ENCODE results near the gene TMTC3.

TMTC3 gene

GRCh38 chr12:88141774-88142609 lies at the start of gene TMTC3, which contains the start of gene CEP290:
TSS of gene TMTC3 (plus strand) at chr12:88142307. CDS start at chr12:88148316, 6,009 bp downstream.
TSS of gene CEP290 (minus strand) at chr12:88142088. CDS start at chr12:88141307, 781 bp downstream.
- Histone ChIP-seq H3K4me3 (peak within 1 kb of the TSS; percentile 87), H3K27ac (peak within 1 kb of the TSS; percentile 36 to 86)
- no peak for TF ChIP-seq CTCF (IDR thresholded peaks at IDR 0.05)
- peak; percentile 97 for DNase-seq (ENCODE audit: low spot score)

- Histone ChIP-seq H3K27ac (no peak overlapping the region), H3K4me3 (no peak overlapping the region)
- TF ChIP-seq CTCF (IDR thresholded peaks at IDR 0.05): no peak
- no peak for DNase-seq (ENCODE audit: low spot score)
These were observed 49.3 kb upstream of the TMTC3 start for GRCh38 chr12:88092771-88093170.

- H3K4me3 ChIP-seq: no peak overlapping the region
- no peak for DNase-seq (ENCODE audit: low spot score)
- TF ChIP-seq CTCF (IDR thresholded peaks at IDR 0.05): no peak
These were observed 48.5 kb upstream of the TMTC3 start for GRCh38 chr12:88093573-88093972.

GRCh38 chr12:88108021-88108420 lies 34.1 kb upstream of the TMTC3 start:
- no peak for DNase-seq (ENCODE audit: low spot score)
- Histone ChIP-seq H3K4me3 (no peak overlapping the region), H3K27ac (no peak overlapping the region)
- no peak for TF ChIP-seq CTCF (IDR thresholded peaks at IDR 0.05)

More at GRCh38 chr12:88093573-88093972, 48.5 kb upstream of the TMTC3 start:
- no peak overlapping the region for H3K27ac ChIP-seq

- TF ChIP-seq CTCF (IDR thresholded peaks at IDR 0.05): no peak
- no peak for DNase-seq (ENCODE audit: low spot score)
- H3K4me3 ChIP-seq: peak overlapping the region; percentile 33
- H3K27ac ChIP-seq: no peak overlapping the region
These were observed 30.9 kb upstream of the TMTC3 start for GRCh38 chr12:88111074-88111652.

- Histone ChIP-seq H3K27ac (no peak overlapping the region), H3K4me3 (no peak overlapping the region)
- no peak for TF ChIP-seq CTCF (IDR thresholded peaks at IDR 0.05)
- DNase-seq (ENCODE audit: low spot score): no peak
These were observed 28.2 kb upstream of the TMTC3 start for GRCh38 chr12:88113871-88114270.

Measured in coronary artery (tissue), 2 donors.